ENCODE measurements around the gene CDK4.

CDK4 gene

DNA sequence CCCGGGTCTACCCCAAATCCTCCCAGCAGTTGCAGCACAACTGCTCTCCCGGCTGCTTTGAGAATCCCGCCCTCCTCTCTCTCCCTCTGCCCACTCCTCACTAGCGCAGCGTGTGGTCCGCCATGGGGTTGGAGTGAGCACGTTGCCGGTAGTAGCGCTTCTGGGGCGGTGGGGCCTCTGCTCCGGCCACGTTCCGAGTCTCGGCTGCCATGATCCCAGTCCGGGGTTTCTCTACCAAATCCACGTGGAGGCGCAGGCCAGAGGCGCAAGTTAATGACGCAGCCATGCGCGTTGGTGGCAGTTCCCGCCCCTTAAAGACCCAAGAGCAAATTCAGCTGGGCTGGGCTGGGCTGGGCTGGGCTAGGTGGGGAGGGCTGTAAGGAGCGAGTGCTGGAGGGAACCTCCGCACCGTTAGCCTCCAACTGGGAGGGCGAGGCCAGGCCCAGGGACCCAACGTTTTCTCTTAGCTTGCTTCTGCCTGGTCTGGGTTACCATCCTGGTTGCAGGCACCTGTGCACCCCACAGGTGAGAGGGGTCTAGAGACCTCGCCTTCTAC is 19.8 kb upstream of the CDK4 start, which contains the start of gene METTL1:
Gene METTL1, minus strand, starts transcription at position 233 of the 556 bp plus-strand sequence. Its CDS starts 22 bp downstream, at position 211.
- no peaks in the 10 kb centered on the region for H3K9me3 ChIP-seq (ENCODE audit: low read length)

DNA sequence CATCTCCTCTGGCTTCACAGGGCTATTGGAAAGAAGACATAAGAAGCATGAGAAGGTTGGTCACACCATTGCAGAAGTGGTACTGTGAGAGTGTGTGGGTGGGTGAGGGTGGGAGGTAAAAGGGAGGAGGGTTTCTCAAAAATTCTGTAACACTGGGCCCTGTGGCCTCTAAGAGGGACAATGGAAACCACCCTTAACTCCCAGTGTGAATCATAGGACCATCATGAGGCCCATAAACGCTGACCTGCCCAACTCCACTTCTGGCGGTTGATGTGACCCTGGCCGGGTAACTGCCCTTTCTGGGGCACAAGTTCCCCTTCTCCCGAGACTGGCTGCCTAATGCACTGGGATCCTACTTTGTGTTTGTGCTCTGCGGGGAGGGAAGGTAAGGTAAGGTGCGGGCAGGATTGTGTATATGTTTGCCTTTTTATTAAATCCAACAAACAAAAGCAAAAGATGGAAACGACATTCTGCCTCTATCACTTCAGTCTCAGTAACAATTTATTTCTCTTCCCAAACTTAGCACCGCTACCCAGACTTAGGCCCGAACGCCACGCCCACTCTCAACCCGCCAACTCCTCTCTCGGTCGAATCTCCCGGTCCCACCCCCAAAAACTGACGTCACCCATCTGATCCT is 19.2 kb upstream of the CDK4 start:
- H3K27me3 ChIP-seq (ENCODE audit: insufficient read depth, low read length): peaks cover under 1% of the 10 kb centered on the region; the same call in 1 of the 2 replicates
- H3K9me2 ChIP-seq (ENCODE audit: low read depth, low read length): no peaks in the 10 kb centered on the region
- peak overlapping the region; percentile 75 for H3K4me3 ChIP-seq (ENCODE audit: low read depth, low read length, poor library complexity, severe bottlenecking)
- H3K4me2 ChIP-seq (ENCODE audit: low read length): peak overlapping the region; percentile 90
- peaks cover 18% of the 10 kb centered on the region for H3K4me1 ChIP-seq (ENCODE audit: insufficient read depth, low read length, severe bottlenecking)
- peaks cover 35% of the 10 kb centered on the region for H3K36me3 ChIP-seq (ENCODE audit: insufficient read depth, low read length)
- no peaks in the 10 kb centered on the region for H3K9me3 ChIP-seq (ENCODE audit: low read length)
- H3F3A ChIP-seq (ENCODE audit: insufficient read depth, low read length): no peaks in the 10 kb centered on the region
- H3K79me2 ChIP-seq (ENCODE audit: insufficient read depth, low read length): no peaks in the 10 kb centered on the region
- H3K9ac ChIP-seq (ENCODE audit: low read length): peak overlapping the region; percentile 72
- H4K20me1 ChIP-seq (ENCODE audit: insufficient read depth, low read length): no peaks in the 10 kb centered on the region
- TF ChIP-seq EZH2 (IDR thresholded peaks at IDR 0.05; ENCODE audit: borderline replicate concordance, low read length): no peak
- TF ChIP-seq, protein P1, sequence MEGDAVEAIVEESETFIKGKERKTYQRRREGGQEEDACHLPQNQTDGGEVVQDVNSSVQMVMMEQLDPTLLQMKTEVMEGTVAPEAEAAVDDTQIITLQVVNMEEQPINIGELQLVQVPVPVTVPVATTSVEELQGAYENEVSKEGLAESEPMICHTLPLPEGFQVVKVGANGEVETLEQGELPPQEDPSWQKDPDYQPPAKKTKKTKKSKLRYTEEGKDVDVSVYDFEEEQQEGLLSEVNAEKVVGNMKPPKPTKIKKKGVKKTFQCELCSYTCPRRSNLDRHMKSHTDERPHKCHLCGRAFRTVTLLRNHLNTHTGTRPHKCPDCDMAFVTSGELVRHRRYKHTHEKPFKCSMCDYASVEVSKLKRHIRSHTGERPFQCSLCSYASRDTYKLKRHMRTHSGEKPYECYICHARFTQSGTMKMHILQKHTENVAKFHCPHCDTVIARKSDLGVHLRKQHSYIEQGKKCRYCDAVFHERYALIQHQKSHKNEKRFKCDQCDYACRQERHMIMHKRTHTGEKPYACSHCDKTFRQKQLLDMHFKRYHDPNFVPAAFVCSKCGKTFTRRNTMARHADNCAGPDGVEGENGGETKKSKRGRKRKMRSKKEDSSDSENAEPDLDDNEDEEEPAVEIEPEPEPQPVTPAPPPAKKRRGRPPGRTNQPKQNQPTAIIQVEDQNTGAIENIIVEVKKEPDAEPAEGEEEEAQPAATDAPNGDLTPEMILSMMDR (IDR thresholded peaks at IDR 0.05; ENCODE audit: low read length): no peak
- H3K27ac ChIP-seq (ENCODE audit: low read depth, low read length, poor library complexity, severe bottlenecking): peak overlapping the region; percentile 8
- H2AFZ ChIP-seq (ENCODE audit: low read length): peak overlapping the region; percentile 14; the same call in 1 of the 2 replicates

More for the DNA sequence above, 19.8 kb upstream of the CDK4 start, which contains the start of gene METTL1:
- Histone ChIP-seq H3K9ac (ENCODE audit: low read length) (peak within 1 kb of the TSS; percentile 72), H4K20me1 (ENCODE audit: insufficient read depth, low read length) (no peaks in the 10 kb centered on the region), H3K27ac (ENCODE audit: low read depth, low read length, poor library complexity, severe bottlenecking) (peak within 1 kb of the TSS; percentile 8), H3K9me2 (ENCODE audit: low read depth, low read length) (no peaks in the 10 kb centered on the region), H3K36me3 (ENCODE audit: insufficient read depth, low read length) (peaks cover 35% of the 10 kb centered on the region), H3K4me1 (ENCODE audit: insufficient read depth, low read length, severe bottlenecking) (peaks cover 18% of the 10 kb centered on the region), H3F3A (ENCODE audit: insufficient read depth, low read length) (no peaks in the 10 kb centered on the region), H3K79me2 (ENCODE audit: insufficient read depth, low read length) (no peaks in the 10 kb centered on the region), H2AFZ (ENCODE audit: low read length) (peak within 1 kb of the TSS; percentile 43), H3K27me3 (ENCODE audit: insufficient read depth, low read length) (no peaks in the 10 kb centered on the region), H3K4me3 (ENCODE audit: low read depth, low read length, poor library complexity, severe bottlenecking) (peak within 1 kb of the TSS; percentile 75), H3K4me2 (ENCODE audit: low read length) (peak within 1 kb of the TSS; percentile 90)
- no peak for TF ChIP-seq EZH2 (IDR thresholded peaks at IDR 0.05; ENCODE audit: borderline replicate concordance, low read length)
- TF ChIP-seq, protein P1 (IDR thresholded peaks at IDR 0.05; ENCODE audit: low read length): no peak

DNA sequence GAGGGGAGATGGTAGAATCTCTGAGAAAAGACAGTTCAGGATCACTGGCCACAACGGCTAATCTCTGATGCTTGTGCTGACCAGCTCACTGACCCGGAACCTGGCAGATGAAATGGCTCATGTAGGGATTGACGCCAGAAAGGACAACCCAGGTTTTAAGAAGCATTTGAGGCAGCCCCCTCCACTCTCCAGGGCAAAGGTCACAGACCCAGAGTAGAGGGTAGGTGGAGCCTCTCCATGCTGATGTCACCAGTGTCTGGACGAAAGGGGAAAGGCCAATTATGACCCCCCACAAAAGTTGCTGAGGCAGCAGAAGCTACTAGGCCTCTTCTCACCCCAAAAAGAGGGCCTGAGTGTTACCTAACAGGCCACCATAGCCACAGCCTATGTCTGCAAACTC is 18.6 kb upstream of the CDK4 start:
- Histone ChIP-seq H3F3A (ENCODE audit: insufficient read depth, low read length) (no peaks in the 10 kb centered on the region), H3K9me3 (ENCODE audit: low read length) (no peaks in the 10 kb centered on the region), H3K9ac (ENCODE audit: low read length) (no peak overlapping the region; the same call in 1 of the 2 replicates), H3K9me2 (ENCODE audit: low read depth, low read length) (no peaks in the 10 kb centered on the region), H3K4me3 (ENCODE audit: low read depth, low read length, poor library complexity, severe bottlenecking) (peak overlapping the region; percentile 75), H3K27me3 (ENCODE audit: insufficient read depth, low read length) (peaks cover 5% of the 10 kb centered on the region), H4K20me1 (ENCODE audit: insufficient read depth, low read length) (no peaks in the 10 kb centered on the region), H3K79me2 (ENCODE audit: insufficient read depth, low read length) (no peaks in the 10 kb centered on the region), H2AFZ (ENCODE audit: low read length) (no peak overlapping the region), H3K27ac (ENCODE audit: low read depth, low read length, poor library complexity, severe bottlenecking) (no peak overlapping the region), H3K36me3 (ENCODE audit: insufficient read depth, low read length) (peaks cover 35% of the 10 kb centered on the region), H3K4me1 (ENCODE audit: insufficient read depth, low read length, severe bottlenecking) (peaks cover 24% of the 10 kb centered on the region), H3K4me2 (ENCODE audit: low read length) (peak overlapping the region; percentile 90)
- no peak for TF ChIP-seq EZH2 (IDR thresholded peaks at IDR 0.05; ENCODE audit: borderline replicate concordance, low read length)
- TF ChIP-seq, protein P1 (IDR thresholded peaks at IDR 0.05; ENCODE audit: low read length): no peak
